Large intestine (tissue), 3 donors: ENCODE data around the gene STUM. TPM values are rescaled to one million over a fixed set of nuclear protein-coding genes. Genes with fewer than 3 reads are reported as not detected.

Experiments used
- DNase-seq, 2 donors: peaks; one replicate each; pipeline versions ENCODE4 v3.0.0 to v3.0.0-alpha.2; 2013
- H3K27ac ChIP-seq: one replicate; pipeline ENCODE4 v1.5.1; 2013; ENCODE audit warnings: low read length
- H3K27me3 ChIP-seq: 2 replicates; pipeline ENCODE4 v1.6.1; 2013; ENCODE audit warnings: low read length; ENCODE audit not compliant: control insufficient read depth, insufficient read depth
- H3K36me3 ChIP-seq: 2 replicates; pipeline ENCODE4 v1.6.1; 2013; ENCODE audit warnings: low read length; ENCODE audit not compliant: control insufficient read depth, insufficient read depth
- H3K4me1 ChIP-seq: one replicate; pipeline ENCODE4 v1.6.1; 2013; ENCODE audit warnings: low read length; ENCODE audit not compliant: control insufficient read depth, insufficient read depth
- H3K4me3 ChIP-seq: one replicate; pipeline ENCODE4 v1.5.1; 2013; ENCODE audit warnings: low read length
- H3K9me3 ChIP-seq: one replicate; pipeline ENCODE4 v1.6.1; 2013; ENCODE audit warnings: mild to moderate bottlenecking, low read depth, low read length, moderate library complexity; ENCODE audit not compliant: control insufficient read depth
- WGBS: methylation state at CpG from one replicate; pipeline ENCODE4 v1.1.5; 2013; ENCODE audit warnings: low lambda C conversion rate; ENCODE audit not compliant: insufficient coverage; 5-methylcytosine and 5-hydroxymethylcytosine counted together
- polyA plus RNA-seq: library from polyadenylated mRNA; unstranded; fragments of 120-200 nt; gene quantifications from one replicate; pipeline ENCODE4 v1.2.1, GENCODE V29; 2013

Gene STUM
- polyA plus RNA-seq, 1 donor: 8.2 TPM

- no peak for DNase-seq
- Histone ChIP-seq H3K9me3 (no peaks in the 10 kb centered on the region), H3K27ac (no peak overlapping the region), H3K27me3 (no peaks in the 10 kb centered on the region), H3K4me3 (no peak overlapping the region), H3K4me1 (peaks cover 7% of the 10 kb centered on the region), H3K36me3 (peaks cover 40% of the 10 kb centered on the region)
- no CpG with 5 or more reads among the region's 18 CpGs for WGBS
Measured at GRCh38 chr1:226646026-226646869, 97.7 kb downstream of the STUM start.

- no CpG with 5 or more reads among the region's 16 CpGs for WGBS
- no peak for DNase-seq
- Histone ChIP-seq H3K27me3 (no peaks in the 10 kb centered on the region), H3K9me3 (no peaks in the 10 kb centered on the region), H3K36me3 (peaks cover 33% of the 10 kb centered on the region), H3K4me1 (peaks cover 7% of the 10 kb centered on the region), H3K4me3 (no peak overlapping the region), H3K27ac (no peak overlapping the region)
Measured at GRCh38 chr1:226646870-226647449, 98.4 kb downstream of the STUM start.

- WGBS: no CpG with 5 or more reads among the region's 8 CpGs
- no peak for DNase-seq
- peaks cover 32% of the 10 kb centered on the region for H3K36me3 ChIP-seq
- no peaks in the 10 kb centered on the region for H3K27me3 ChIP-seq
- H3K4me3 ChIP-seq: no peak overlapping the region
- no peaks in the 10 kb centered on the region for H3K9me3 ChIP-seq
- no peak overlapping the region for H3K27ac ChIP-seq
- peaks cover 7% of the 10 kb centered on the region for H3K4me1 ChIP-seq
Measured at GRCh38 chr1:226647719-226648118, 99.2 kb downstream of the STUM start.

GRCh38 chr1:226648421-226648820 lies 99.9 kb downstream of the STUM start:
- no CpG with 5 or more reads among the region's 6 CpGs for WGBS
- no peak for DNase-seq
- no peaks in the 10 kb centered on the region for H3K27me3 ChIP-seq
- H3K4me1 ChIP-seq: peaks cover 2% of the 10 kb centered on the region
- no peaks in the 10 kb centered on the region for H3K9me3 ChIP-seq
- no peak overlapping the region for H3K27ac ChIP-seq
- no peak overlapping the region for H3K4me3 ChIP-seq
- H3K36me3 ChIP-seq: peaks cover 32% of the 10 kb centered on the region

GRCh38 chr1:226649244-226649643 lies 100.7 kb downstream of the STUM start:
- peaks cover 32% of the 10 kb centered on the region for H3K36me3 ChIP-seq
- no peak overlapping the region for H3K4me3 ChIP-seq
- H3K4me1 ChIP-seq: peaks cover 7% of the 10 kb centered on the region
- no peak overlapping the region for H3K27ac ChIP-seq
- DNase-seq: no peak
- WGBS: no CpG with 5 or more reads among the region's 8 CpGs
- H3K9me3 ChIP-seq: no peaks in the 10 kb centered on the region
- no peaks in the 10 kb centered on the region for H3K27me3 ChIP-seq

- Histone ChIP-seq H3K36me3 (peaks cover 30% of the 10 kb centered on the region), H3K4me1 (peaks cover 12% of the 10 kb centered on the region), H3K9me3 (no peaks in the 10 kb centered on the region), H3K27ac (no peak overlapping the region), H3K27me3 (no peaks in the 10 kb centered on the region), H3K4me3 (no peak overlapping the region)
- no peak for DNase-seq
- no CpG with 5 or more reads among the region's 7 CpGs for WGBS
Measured at GRCh38 chr1:226649780-226650179, 101.2 kb downstream of the STUM start.

- Histone ChIP-seq H3K9me3 (no peaks in the 10 kb centered on the region), H3K4me3 (no peak overlapping the region), H3K4me1 (peaks cover 14% of the 10 kb centered on the region), H3K27ac (no peak overlapping the region), H3K27me3 (no peaks in the 10 kb centered on the region), H3K36me3 (peaks cover 28% of the 10 kb centered on the region)
- 40% methylated on average over 1 of the region's 11 CpGs for WGBS
- DNase-seq: no peak
Measured at GRCh38 chr1:226650236-226650841, 101.8 kb downstream of the STUM start.

GRCh38 chr1:226651041-226651731 lies 102.6 kb downstream of the STUM start:
- no peaks in the 10 kb centered on the region for H3K27me3 ChIP-seq
- H3K36me3 ChIP-seq: peaks cover 23% of the 10 kb centered on the region
- H3K9me3 ChIP-seq: no peaks in the 10 kb centered on the region
- no peak overlapping the region for H3K4me3 ChIP-seq
- DNase-seq: no peak
- WGBS: 67% methylated on average over 1 of the region's 12 CpGs
- H3K4me1 ChIP-seq: peaks cover 17% of the 10 kb centered on the region
- H3K27ac ChIP-seq: no peak overlapping the region

- no peak overlapping the region for H3K27ac ChIP-seq
- no CpG with 5 or more reads among the region's 4 CpGs for WGBS
- no peaks in the 10 kb centered on the region for H3K27me3 ChIP-seq
- no peaks in the 10 kb centered on the region for H3K9me3 ChIP-seq
- H3K4me3 ChIP-seq: no peak overlapping the region
- H3K36me3 ChIP-seq: peaks cover 18% of the 10 kb centered on the region
- DNase-seq: no peak
- peaks cover 22% of the 10 kb centered on the region for H3K4me1 ChIP-seq
Measured at GRCh38 chr1:226651732-226652105, 103.2 kb downstream of the STUM start.

- H3K4me1 ChIP-seq: peaks cover 28% of the 10 kb centered on the region
- H3K36me3 ChIP-seq: peaks cover 9% of the 10 kb centered on the region
- no peak for DNase-seq
- H3K4me3 ChIP-seq: no peak overlapping the region
- no peaks in the 10 kb centered on the region for H3K27me3 ChIP-seq
- H3K9me3 ChIP-seq: no peaks in the 10 kb centered on the region
- no peak overlapping the region for H3K27ac ChIP-seq
- no CpG with 5 or more reads among the region's 6 CpGs for WGBS
Measured at GRCh38 chr1:226652613-226653012, 104.0 kb downstream of the STUM start.
